Measurements from ENCODE around the gene OGT.
A peak's percentile ranks its signal among the peaks of the same experiment; 100 is the strongest.
"Not testable (repeated sequence)": the region's sequence is repeated elsewhere in the genome, so short reads cannot be mapped to it uniquely, and the experiment has no call there.

OGT gene

GRCh38 chrX:71581210-71581609 is 48.3 kb downstream of the OGT start:
- WGBS, 2 experiments (ENCODE audit: insufficient coverage in 2 of 2), result no CpG with 5 or more reads among the region's 5 CpGs
- no peak overlapping the region for H3K27ac ChIP-seq (ENCODE audit: low read depth, low read length, severe bottlenecking)
- no peaks in the 10 kb centered on the region for H3K4me1 ChIP-seq (ENCODE audit: control insufficient read depth, insufficient read depth, low read length, poor library complexity, severe bottlenecking)
- no peaks in the 10 kb centered on the region for H3K9me3 ChIP-seq (ENCODE audit: control insufficient read depth, low read length)
- peaks cover 13% of the 10 kb centered on the region for H3K36me3 ChIP-seq (ENCODE audit: control insufficient read depth, insufficient read depth, low read length)
- no peak overlapping the region for H3K4me3 ChIP-seq (ENCODE audit: extremely low read depth, insufficient read depth, low read length, poor library complexity, severe bottlenecking)

- H3K27ac ChIP-seq (ENCODE audit: low read depth, low read length, severe bottlenecking), result no peak overlapping the region
- H3K4me1 ChIP-seq (ENCODE audit: control insufficient read depth, insufficient read depth, low read length, poor library complexity, severe bottlenecking), result no peaks in the 10 kb centered on the region
- peaks cover under 1% of the 10 kb centered on the region for H3K36me3 ChIP-seq (ENCODE audit: control insufficient read depth, insufficient read depth, low read length)
- no peaks in the 10 kb centered on the region for H3K9me3 ChIP-seq (ENCODE audit: control insufficient read depth, low read length)
- 96% methylated on average over 2 of the region's 2 CpGs; no CpG with 5 or more reads in 1 of the 2 experiments for WGBS, 2 experiments (ENCODE audit: insufficient coverage in 2 of 2)
- no peak overlapping the region for H3K4me3 ChIP-seq (ENCODE audit: extremely low read depth, insufficient read depth, low read length, poor library complexity, severe bottlenecking)
These were observed 54.0 kb downstream of the OGT start for GRCh38 chrX:71586929-71587328.

GRCh38 chrX:71593210-71593609 is 60.3 kb downstream of the OGT start:
- not testable (repeated sequence) for H3K4me1 ChIP-seq (ENCODE audit: control insufficient read depth, insufficient read depth, low read length, poor library complexity, severe bottlenecking); H3K4me3 ChIP-seq (ENCODE audit: extremely low read depth, insufficient read depth, low read length, poor library complexity, severe bottlenecking); H3K9me3 ChIP-seq (ENCODE audit: control insufficient read depth, low read length); H3K27ac ChIP-seq (ENCODE audit: low read depth, low read length, severe bottlenecking)
- WGBS, 2 experiments (ENCODE audit: insufficient coverage in 2 of 2), result no CpG with 5 or more reads among the region's 8 CpGs
- peaks cover 13% of the 10 kb centered on the region for H3K36me3 ChIP-seq (ENCODE audit: control insufficient read depth, insufficient read depth, low read length)

GRCh38 chrX:71599965-71600364 is 67.1 kb downstream of the OGT start:
- no peak overlapping the region for H3K27ac ChIP-seq (ENCODE audit: low read depth, low read length, severe bottlenecking)
- peaks cover 11% of the 10 kb centered on the region for H3K9me3 ChIP-seq (ENCODE audit: control insufficient read depth, low read length)
- H3K4me3 ChIP-seq (ENCODE audit: extremely low read depth, insufficient read depth, low read length, poor library complexity, severe bottlenecking), result no peak overlapping the region
- no peaks in the 10 kb centered on the region for H3K4me1 ChIP-seq (ENCODE audit: control insufficient read depth, insufficient read depth, low read length, poor library complexity, severe bottlenecking)
- 100% methylated on average over 1 to 2 of the region's 2 CpGs for WGBS, 2 experiments (ENCODE audit: insufficient coverage in 2 of 2)
- H3K36me3 ChIP-seq (ENCODE audit: control insufficient read depth, insufficient read depth, low read length), result peaks cover 57% of the 10 kb centered on the region

GRCh38 chrX:71603618-71604017 is 70.7 kb downstream of the OGT start:
- 94 to 96% methylated on average over 9 to 25 of the region's 33 CpGs for WGBS, 2 experiments (ENCODE audit: insufficient coverage in 2 of 2)
- H3K36me3 ChIP-seq (ENCODE audit: control insufficient read depth, insufficient read depth, low read length), result peaks cover 62% of the 10 kb centered on the region

GRCh38 chrX:71604141-71604540 is 71.2 kb downstream of the OGT start:
- H3K27ac ChIP-seq (ENCODE audit: low read depth, low read length, severe bottlenecking), result peak overlapping the region; percentile 41
- no peaks in the 10 kb centered on the region for H3K4me1 ChIP-seq (ENCODE audit: control insufficient read depth, insufficient read depth, low read length, poor library complexity, severe bottlenecking)
- peaks cover 11% of the 10 kb centered on the region for H3K9me3 ChIP-seq (ENCODE audit: control insufficient read depth, low read length)
- no peak overlapping the region for H3K4me3 ChIP-seq (ENCODE audit: extremely low read depth, insufficient read depth, low read length, poor library complexity, severe bottlenecking)
- peaks cover 64% of the 10 kb centered on the region for H3K36me3 ChIP-seq (ENCODE audit: control insufficient read depth, insufficient read depth, low read length)
- 93 to 99% methylated on average over 9 to 10 of the region's 10 CpGs for WGBS, 2 experiments (ENCODE audit: insufficient coverage in 2 of 2)

More at GRCh38 chrX:71603618-71604017, 70.7 kb downstream of the OGT start:
- Histone ChIP-seq H3K9me3 (ENCODE audit: control insufficient read depth, low read length) (peaks cover 11% of the 10 kb centered on the region), H3K4me3 (ENCODE audit: extremely low read depth, insufficient read depth, low read length, poor library complexity, severe bottlenecking) (no peak overlapping the region), H3K4me1 (ENCODE audit: control insufficient read depth, insufficient read depth, low read length, poor library complexity, severe bottlenecking) (no peaks in the 10 kb centered on the region), H3K27ac (ENCODE audit: low read depth, low read length, severe bottlenecking) (peak overlapping the region; percentile 41)

- no peak overlapping the region for H3K27ac ChIP-seq (ENCODE audit: low read depth, low read length, severe bottlenecking)
- H3K9me3 ChIP-seq (ENCODE audit: control insufficient read depth, low read length), result peaks cover 11% of the 10 kb centered on the region
- H3K4me1 ChIP-seq (ENCODE audit: control insufficient read depth, insufficient read depth, low read length, poor library complexity, severe bottlenecking), result no peaks in the 10 kb centered on the region
- no peak overlapping the region for H3K4me3 ChIP-seq (ENCODE audit: extremely low read depth, insufficient read depth, low read length, poor library complexity, severe bottlenecking)
- H3K36me3 ChIP-seq (ENCODE audit: control insufficient read depth, insufficient read depth, low read length), result peaks cover 69% of the 10 kb centered on the region
- 100% methylated on average over 2 of the region's 8 CpGs; no CpG with 5 or more reads in 1 of the 2 experiments for WGBS, 2 experiments (ENCODE audit: insufficient coverage in 2 of 2)
These were observed 72.1 kb downstream of the OGT start for GRCh38 chrX:71604796-71605568.

GRCh38 chrX:71606536-71607216 is 73.8 kb downstream of the OGT start:
- Histone ChIP-seq H3K4me1 (ENCODE audit: control insufficient read depth, insufficient read depth, low read length, poor library complexity, severe bottlenecking) (no peaks in the 10 kb centered on the region), H3K27ac (ENCODE audit: low read depth, low read length, severe bottlenecking) (no peak overlapping the region), H3K9me3 (ENCODE audit: control insufficient read depth, low read length) (peaks cover 11% of the 10 kb centered on the region), H3K36me3 (ENCODE audit: control insufficient read depth, insufficient read depth, low read length) (peaks cover 69% of the 10 kb centered on the region), H3K4me3 (ENCODE audit: extremely low read depth, insufficient read depth, low read length, poor library complexity, severe bottlenecking) (no peak overlapping the region)
- 91 to 92% methylated on average over 5 to 6 of the region's 9 CpGs for WGBS, 2 experiments (ENCODE audit: insufficient coverage in 2 of 2)

- H3K36me3 ChIP-seq (ENCODE audit: control insufficient read depth, insufficient read depth, low read length), result peaks cover 64% of the 10 kb centered on the region
- no peak overlapping the region for H3K27ac ChIP-seq (ENCODE audit: low read depth, low read length, severe bottlenecking)
- peaks cover 11% of the 10 kb centered on the region for H3K9me3 ChIP-seq (ENCODE audit: control insufficient read depth, low read length)
- no peak overlapping the region for H3K4me3 ChIP-seq (ENCODE audit: extremely low read depth, insufficient read depth, low read length, poor library complexity, severe bottlenecking)
- H3K4me1 ChIP-seq (ENCODE audit: control insufficient read depth, insufficient read depth, low read length, poor library complexity, severe bottlenecking), result no peaks in the 10 kb centered on the region
- WGBS, 2 experiments (ENCODE audit: insufficient coverage in 2 of 2), result 83 to 90% methylated on average over 1 to 2 of the region's 2 CpGs
These were observed 74.6 kb downstream of the OGT start for GRCh38 chrX:71607488-71607887.

- no peaks in the 10 kb centered on the region for H3K9me3 ChIP-seq (ENCODE audit: control insufficient read depth, low read length)
- WGBS, 2 experiments (ENCODE audit: insufficient coverage in 2 of 2), result 87% methylated on average over 2 of the region's 3 CpGs; no CpG with 5 or more reads in 1 of the 2 experiments
- no peak overlapping the region for H3K4me3 ChIP-seq (ENCODE audit: extremely low read depth, insufficient read depth, low read length, poor library complexity, severe bottlenecking)
- H3K4me1 ChIP-seq (ENCODE audit: control insufficient read depth, insufficient read depth, low read length, poor library complexity, severe bottlenecking), result no peaks in the 10 kb centered on the region
- H3K27ac ChIP-seq (ENCODE audit: low read depth, low read length, severe bottlenecking), result no peak overlapping the region
- peaks cover 56% of the 10 kb centered on the region for H3K36me3 ChIP-seq (ENCODE audit: control insufficient read depth, insufficient read depth, low read length)
These were observed 76.3 kb downstream of the OGT start for GRCh38 chrX:71609095-71609750.

All from mesodermal cell (in vitro differentiated cells).